Fibroblast of skin of back (primary cell): Measurements from ENCODE around the gene TMED1.

ENCODE experiments used
- DNase-seq: peaks from one replicate; pipeline ENCODE4 v3.0.0-alpha.2; 2013

Gene TMED1

DNA sequence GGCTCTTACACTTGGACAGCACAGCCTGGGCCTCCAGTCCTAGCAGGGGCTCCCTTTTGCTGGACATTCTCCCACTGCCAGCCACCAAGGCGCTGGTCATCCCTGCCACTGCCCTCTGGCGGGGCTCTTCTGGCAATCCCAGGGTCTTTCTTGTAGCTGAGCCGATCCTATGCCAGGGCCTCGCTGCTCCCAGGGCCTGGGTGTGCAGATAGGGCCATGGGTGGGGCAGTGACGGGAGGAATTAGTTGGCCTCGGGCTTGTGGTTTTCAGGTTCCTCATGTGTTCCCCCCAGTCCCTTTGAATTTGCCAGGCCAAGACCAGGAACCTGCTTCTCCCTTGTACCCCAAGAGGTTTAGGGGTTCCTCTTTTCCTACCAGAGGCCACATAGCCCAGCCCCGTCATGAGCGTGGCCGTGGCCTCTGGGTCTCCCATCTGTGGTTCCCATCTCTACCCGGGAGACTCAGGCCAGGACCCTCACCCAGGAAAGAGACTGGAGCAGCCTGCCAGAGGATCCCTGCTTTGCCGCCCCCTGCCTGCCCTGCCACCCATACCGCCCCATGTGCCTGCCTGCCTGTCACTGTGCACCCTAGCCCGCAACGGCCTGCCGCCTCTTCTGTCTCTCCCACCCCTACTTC is 26.2 kb downstream of the TMED1 start:
- no peak for DNase-seq

DNA sequence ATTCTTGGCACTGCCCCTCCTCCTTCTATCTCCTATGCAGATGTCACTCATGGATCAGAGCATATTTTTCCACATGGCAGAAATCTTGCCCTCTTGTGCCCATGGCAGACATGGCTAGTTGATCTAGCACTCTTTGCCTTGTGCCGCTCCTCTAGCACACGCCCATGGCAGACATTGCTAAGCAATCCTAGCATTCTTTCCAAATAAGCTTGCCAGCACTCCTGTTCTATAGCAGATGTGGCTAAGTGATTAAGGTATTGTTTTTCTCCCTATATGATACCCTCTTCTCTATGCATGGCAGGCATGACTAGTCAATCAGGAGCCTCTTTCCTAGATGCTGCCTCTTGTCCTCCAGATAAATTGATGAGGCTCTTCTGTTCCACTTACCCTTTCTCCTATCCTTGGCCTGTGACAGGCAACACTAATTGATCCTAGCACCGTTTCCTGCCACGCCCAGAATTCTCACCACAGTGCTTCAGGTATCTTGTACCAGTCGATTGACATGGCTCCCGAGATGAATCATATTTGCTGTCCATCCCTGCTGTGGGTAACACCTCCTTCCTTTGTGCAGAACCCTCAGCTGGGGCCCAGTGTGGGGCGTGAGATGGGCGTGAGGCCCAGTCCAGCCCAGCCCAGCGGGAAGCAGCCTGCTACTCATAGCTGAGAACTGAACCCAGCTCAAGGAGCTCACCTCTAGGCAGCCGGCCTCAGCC is 26.9 kb downstream of the TMED1 start:
- peak; percentile 33 for DNase-seq

DNA sequence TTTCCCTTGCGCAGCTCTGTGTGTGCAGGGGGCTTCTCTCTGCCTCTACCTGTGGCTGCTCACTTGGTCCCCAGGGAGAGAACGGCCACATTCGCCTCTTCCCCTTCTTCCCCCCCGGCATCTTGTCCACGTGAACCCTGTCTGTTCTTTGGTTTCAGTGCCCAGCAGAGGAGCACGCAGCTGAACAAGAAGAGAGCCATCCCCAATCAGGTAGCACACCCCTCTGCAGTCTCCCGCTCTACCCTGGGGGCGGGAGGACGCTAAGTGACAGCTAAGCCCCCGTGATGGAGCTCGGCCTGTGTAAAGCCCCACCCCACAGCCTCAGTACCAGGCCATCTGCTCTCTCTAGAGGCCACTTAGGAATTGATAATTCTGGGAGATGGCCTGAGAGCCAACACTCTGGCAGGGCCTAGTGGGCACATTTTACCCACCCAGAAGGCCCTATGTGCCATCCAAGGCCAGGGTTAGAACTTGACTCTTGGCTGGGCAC is 30.2 kb downstream of the TMED1 start:
- DNase-seq = no peak

DNA sequence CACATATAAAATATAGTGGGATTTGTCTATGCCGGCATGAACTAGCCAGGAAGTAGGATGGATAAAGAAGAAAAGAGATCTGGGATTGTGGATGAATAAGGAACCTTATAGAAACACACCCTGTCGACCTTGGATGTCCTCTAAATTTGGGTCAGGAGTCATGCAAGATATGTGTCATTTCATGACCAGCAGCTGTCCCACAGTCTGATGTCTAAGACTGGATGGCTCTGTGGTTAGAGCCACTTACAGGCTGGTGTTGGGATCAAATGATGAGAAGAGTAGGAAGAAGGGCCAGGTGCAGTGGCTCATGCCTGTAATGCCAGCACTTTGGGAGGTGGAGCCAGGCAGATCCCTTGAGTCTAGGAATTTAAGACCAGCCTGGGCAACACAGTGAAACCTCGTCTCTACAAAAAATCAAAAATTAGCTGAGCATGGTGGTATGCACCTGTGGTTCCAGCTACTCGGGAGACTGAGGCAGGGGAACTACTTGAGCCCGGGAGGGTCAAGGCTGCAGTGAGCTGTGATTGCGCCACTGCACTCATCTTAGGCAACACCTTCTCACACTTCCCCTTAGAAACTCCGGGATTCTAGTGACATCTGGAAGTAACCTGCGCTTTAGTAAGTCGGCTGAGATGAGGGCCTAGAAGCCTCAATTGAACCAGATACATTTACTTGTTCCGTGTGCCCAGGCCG is 30.8 kb downstream of the TMED1 start:
- no peak for DNase-seq

DNA sequence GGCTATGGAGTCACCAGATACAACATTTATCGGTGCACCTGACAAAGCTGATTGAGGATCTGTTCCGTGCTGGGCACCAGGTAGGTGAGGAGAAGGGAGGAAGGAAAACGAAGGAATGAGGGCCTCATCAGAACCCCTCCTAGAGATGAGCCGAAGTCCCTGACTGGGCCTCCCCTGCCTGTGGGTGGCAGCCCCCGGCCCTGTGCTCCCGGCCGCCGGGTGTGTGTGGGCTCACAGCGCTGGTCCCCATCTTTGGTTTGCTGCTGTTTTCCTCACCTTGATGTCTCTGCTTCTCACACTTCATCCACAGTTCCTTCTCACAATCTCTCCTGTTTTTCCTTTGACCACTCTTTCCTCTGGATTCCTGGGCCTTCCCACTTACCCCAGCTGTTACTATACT is 32.8 kb downstream of the TMED1 start:
- no peak for DNase-seq

DNA sequence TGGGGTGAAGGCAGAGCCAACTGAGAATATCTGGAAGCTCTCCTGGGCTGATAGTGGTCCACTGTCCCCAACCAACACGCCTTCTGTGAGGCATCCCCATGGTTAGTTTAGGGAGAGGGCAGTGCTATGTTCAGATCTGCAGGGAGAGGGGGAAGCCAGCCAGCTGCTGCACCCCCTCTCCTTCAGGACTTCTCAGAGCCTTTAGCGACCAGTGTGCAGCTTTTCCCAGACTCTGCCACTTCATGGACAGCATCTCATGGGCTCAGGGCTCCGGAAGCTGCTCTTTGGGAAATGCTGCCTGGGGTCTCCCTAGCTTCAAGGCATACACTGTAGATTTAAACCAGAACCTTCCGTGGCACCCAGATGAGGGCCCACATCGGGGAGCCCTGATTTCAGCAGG is 33.5 kb downstream of the TMED1 start:
- no peak for DNase-seq

DNA sequence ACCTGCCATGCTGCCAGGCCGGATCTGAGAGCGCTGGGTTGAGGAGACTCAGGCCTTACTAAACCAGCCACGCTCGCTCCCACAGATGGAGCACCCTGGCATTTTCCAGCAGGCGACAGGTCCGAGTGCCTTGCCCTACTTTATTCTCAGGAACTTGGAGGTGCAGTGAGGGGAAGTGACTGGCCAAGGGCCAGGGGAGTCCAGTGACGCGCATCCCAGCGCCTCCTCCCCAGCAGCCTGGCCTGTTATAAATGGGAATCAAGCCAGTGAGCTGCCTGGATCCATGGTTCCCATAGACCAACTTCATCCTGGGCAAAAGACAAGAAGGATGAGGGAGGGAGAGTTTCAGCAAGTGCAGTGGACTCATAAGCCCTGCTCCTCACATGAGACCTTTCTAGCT is 35.5 kb downstream of the TMED1 start:
- DNase-seq = no peak

DNA sequence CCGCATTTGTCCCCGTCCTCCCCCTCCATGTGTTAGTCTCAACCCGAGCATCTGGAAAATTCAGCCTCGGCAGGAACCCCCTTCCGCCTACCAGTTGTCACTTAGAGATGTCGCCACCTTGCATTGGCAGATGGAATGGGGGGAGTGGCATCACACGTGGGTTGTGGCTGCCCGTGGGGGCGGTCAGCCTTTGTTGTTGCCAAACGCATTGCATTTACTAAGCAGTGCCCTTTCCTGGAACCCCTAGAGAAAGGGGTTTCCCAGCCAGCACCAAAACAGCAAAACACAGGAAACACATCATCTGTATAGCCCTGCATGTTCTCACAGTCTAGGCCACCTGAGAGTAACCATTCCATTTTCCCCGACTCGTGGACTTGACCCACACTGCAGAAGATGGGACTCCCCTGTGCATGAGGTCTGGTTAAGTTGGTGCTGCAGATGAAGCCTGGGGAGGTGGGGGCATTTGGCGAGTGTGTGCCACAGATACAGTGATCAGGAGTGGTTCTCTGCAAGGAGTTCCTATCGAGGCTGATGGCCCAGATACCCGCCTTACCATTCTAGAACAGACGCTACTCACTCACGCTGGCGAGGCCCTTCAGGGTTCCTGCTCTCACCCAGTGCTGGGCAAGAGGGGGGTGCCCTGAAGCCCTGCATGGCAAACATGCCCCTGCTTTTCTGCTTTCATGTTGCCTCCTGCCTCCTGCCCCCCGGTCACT is 38.3 kb downstream of the TMED1 start:
- DNase-seq = no peak

DNA sequence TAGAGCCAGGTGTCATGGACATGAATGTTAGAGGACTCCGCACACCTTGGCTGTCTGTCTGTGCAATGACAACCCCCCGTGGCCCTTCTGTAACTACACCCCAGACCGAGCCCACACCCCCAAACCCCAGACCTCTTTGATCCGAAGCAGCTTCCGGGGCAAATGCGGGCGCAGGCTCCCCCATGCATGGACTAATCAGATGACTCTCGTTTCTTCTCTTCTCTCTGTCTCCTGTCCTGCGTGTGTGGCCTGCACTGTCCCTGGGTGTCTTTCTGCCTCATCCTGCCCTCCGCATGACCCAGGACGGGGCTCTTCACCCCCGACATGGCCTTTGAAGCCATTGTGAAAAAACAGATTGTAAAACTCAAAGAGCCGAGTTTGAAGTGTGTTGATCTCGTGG is 38.9 kb downstream of the TMED1 start:
- no peak for DNase-seq

DNA sequence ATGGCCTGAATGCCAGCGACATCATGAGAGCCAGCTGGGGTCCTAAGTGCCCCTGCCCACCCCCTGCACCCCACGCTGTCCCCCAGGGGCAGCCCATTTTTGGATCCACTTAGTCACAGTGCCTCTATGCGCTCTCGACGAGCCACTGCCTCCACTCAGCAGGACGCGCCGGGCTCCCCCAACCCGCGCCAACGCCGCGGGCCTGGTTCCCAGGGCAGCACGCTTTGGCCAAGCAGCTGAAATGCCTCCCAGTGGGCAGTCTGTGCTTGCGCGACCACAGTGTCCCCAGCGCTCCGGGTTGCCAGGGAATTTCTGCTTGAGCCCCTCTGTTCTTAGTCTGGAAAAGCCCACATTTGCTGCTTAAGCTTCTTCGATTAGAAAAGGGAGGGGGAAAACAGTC is 39.4 kb downstream of the TMED1 start:
- no peak for DNase-seq

DNA sequence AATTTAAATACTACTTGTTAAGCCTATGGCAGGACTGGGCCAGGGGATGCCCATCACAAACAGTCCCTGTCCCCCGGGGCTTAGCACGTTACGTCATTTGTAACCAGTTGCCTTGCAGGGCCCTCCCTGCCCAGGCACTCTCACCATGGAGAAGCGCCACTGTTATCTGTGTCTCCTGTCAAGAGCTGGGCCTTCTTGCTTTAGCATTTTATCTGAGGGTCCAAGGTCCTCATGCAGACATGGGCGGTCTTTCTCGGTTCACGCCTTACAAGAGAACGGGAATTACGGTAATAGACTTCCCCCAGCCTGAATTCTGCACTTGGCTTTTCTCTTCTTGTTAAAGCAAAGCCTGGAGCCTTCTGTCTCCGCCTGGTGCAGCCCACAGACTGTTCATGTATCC is 46.1 kb downstream of the TMED1 start:
- DNase-seq = no peak

DNA sequence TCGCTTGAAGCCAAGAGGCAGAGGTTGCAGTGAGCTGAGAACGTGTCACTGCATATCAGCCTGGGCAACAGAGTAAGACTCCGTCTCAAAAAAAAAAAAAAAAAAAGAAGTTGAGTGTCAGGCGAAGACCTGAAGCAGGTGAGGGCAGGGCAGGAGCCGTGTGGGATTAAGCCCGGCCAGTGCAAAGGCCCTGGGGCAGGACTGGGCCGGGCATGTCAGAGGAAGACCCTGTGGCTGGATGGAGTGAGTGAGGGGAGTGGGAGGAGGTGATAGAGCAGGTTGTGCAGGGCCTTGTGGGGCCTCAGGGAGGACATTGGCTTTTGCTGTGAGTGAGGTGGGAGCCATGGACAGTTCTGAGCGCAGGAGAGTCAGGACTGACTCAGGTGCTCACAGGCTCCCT is 47.9 kb downstream of the TMED1 start:
- DNase-seq = no peak

DNA sequence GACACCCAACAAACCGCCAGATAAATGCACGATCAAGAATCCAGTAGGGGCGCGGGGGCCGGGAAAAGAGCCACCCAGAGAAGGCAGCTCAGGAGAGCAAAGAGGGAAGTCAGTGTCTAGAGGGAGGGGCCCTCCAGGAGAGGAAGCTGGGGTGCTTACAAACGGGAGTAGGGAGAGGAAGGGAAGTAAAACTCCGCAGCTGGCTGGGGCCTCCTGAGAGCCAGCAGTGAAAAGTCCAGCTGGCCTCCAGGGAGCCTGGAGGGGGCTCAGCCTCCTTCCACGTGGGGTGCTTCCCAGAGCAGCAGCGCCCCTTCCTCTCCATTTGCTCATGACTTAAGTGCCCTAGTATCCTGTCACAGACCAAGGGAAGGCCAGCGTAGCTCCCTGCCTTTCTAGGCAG is 51.8 kb downstream of the TMED1 start:
- DNase-seq = no peak

DNA sequence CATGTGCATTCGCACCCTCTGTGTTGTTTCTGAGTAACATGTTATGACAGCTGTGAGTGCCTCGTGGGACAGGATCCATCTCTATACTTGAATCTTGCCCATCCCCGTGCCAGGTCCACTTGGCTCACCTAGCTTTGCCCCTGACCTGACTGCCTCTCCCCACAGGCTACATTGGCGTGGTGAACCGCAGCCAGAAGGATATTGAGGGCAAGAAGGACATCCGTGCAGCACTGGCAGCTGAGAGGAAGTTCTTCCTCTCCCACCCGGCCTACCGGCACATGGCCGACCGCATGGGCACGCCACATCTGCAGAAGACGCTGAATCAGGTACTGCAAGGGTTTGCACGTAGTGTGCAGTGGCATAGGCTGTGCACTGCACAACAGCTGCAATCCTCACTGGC is 53.2 kb downstream of the TMED1 start:
- DNase-seq = no peak
